T-helper 1 cell treated with Interleukin-12 subunit alpha and Interleukin-12 subunit beta and Interleukin-4 antibody, amounts not matched to agents 30 ng/mL and 1 ng/mL, for 36 hours (primary cell): ENCODE results near the gene NCAPG2. TPM values are rescaled to one million over a fixed set of nuclear protein-coding genes. Genes with fewer than 3 reads are reported as not detected.

ENCODE experiments used
- intact Hi-C: fragments of 100-400 bp; cut with micrococcal nuclease; formaldehyde crosslinking; loops from one replicate; pipeline ENCODE4 v1.15.1; 2024
- total RNA-seq: library from RNA; stranded (reverse); gene quantifications from 2 replicates; pipeline ENCODE4 v1.2.3, GENCODE V29; 2022

The NCAPG2 gene
- total RNA-seq, 1 donor from 2014 or later: 92.6 TPM

DNA sequence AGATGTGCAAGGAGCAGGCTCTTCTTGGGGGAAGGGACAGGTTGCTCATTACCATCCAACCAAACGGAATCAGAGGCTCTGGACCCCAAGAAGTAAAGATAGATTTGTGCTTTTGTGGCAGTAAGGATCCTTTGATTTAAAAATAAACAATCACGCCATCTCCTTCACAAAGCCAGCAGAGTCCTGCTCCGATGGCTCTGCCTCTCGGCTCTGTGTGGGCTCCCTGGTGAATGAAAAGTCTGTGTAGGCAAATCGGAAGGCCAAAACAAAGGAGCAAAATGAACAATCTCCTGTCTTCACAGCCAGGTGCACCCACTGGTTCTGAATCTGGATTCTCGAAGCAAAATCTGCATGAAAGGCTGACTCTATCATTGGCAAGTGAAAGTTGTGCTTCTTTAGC is 120.8 kb downstream of the NCAPG2 start:
- intact Hi-C loops: no loop called here

- intact Hi-C loops: no loop called here
These were observed 121.5 kb downstream of the NCAPG2 start for GRCh38 chr7:158583143-158583542.

DNA sequence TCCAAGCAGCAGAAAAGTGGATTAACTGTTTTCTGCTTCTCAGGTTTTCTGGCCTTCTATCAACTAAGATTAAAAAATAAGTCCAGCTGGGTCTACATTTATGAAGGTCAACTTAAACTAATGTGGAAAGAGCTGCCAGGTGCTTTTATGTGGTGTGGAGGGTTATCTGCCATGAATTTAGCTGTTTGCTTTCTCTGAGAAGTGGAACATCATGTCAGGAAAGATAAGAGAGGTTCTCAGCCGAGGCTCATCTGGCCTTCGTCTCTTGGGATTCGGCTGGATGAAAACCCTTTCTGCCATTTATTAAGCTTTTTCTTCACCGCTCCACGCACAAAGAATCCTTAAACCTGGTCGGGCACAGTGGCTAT is 122.5 kb downstream of the NCAPG2 start:
- intact Hi-C loops: no loop called here

DNA sequence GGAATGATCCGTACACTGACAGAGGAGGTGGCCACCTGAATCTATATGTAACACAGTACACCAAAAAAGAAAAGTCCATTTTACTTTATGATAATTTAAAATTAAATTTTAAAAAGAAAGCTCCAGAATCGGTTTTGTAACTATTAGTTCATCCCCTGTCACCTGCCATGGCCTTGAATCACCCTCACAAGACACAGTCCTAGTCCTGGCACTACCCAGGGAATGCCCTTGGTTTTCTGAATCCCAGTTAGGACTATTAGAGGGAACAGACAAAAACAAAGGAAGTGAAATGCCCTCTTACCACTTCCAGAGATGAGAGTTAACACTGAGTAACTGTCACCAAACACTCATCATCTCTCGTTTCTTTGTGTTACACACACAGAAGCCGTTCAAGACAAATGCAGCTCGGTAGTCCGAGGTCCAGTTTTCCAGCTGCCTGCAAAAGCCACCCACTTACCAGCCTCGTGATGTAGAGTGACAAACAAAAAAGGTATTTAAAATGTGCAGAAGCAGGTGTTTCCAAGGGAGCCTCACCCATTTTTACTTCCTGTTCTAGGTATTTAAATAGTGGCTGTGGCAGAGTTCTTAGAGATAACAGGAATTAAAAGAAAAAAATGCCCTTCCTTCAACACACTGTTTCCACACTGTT is 123.0 kb downstream of the NCAPG2 start:
- intact Hi-C loops: no loop called here

Other genes with a start within 250 kb of the NCAPG2 start
- 2.5 and 2.9 TPM in 2 replicates for gene PTPRN2, start 117.0 kb downstream of the NCAPG2 start, total RNA-seq
- 86.3 and 87.0 TPM in 2 replicates for gene ESYT2, start 124.7 kb upstream of the NCAPG2 start, total RNA-seq
- gene DYNC2I1, start 151.8 kb upstream of the NCAPG2 start, total RNA-seq: 18.2 and 19.8 TPM in 2 replicates